Measurements from ENCODE around the gene SLC25A29.

- TF ChIP-seq CTCF (conservative IDR thresholded peaks at IDR 0.05 in 1 of 2, IDR thresholded peaks at IDR 0.05 in 1 of 2; ENCODE audit: low read depth in 1 of 2, low read length in 2 of 2): no peak
- no peak for TF ChIP-seq EZH2 (IDR thresholded peaks at IDR 0.05; ENCODE audit: low read length, missing control alignments)
Observed at GRCh38 chr14:100340423-100340813, 34.2 kb upstream of the SLC25A29 start.
